SK-N-SH (cell line): ENCODE data around the gene PTPN13. TPM values are rescaled to one million over a fixed set of nuclear protein-coding genes. Genes with fewer than 3 reads are reported as not detected.

Source experiments
- CTCF ChIA-PET: fragments of 300-600, 350-600 bp; formaldehyde crosslinking; extraction: SDS; loops from one replicate; lab custom pipeline; 2021; lab: Yijun Ruan, JAX
- POLR2A ChIA-PET: fragments of 350-600 bp; sonication (Branson Sonifier 250); formaldehyde crosslinking; extraction: SDS; loops from one replicate; lab custom pipeline; 2020; ENCODE audit warnings: antibody characterized with exemption, inconsistent platforms; lab: Yijun Ruan, JAX
- DNase-seq: peaks from one replicate; pipeline ENCODE4 v3.0.0; 2012
- H2AFZ ChIP-seq: fragments of 200-600 bp; sonication (generic); 2 replicates; pipeline ENCODE4 v1.8.1; 2016; ENCODE audit warnings: antibody characterized with exemption, mild to moderate bottlenecking, low read depth
- H3F3A ChIP-seq: fragments of 200-600 bp; sonication (generic); replicated peaks from 2 replicates; pipeline ENCODE3; 2016; ENCODE audit warnings: antibody characterized with exemption, mild to moderate bottlenecking; ENCODE audit not compliant: insufficient read depth
- H3K27ac ChIP-seq, 2 experiments: fragments of 200-500 bp in 1 of 2; fragments of 200-600 bp in 1 of 2; sonication (Bioruptor generic) in 1 of 2; sonication (generic), shearing (Covaris generic) in 1 of 2; 2 replicates each; pipeline versions ENCODE4 v1.5.1 to v1.6.1; 2014 to 2016; ENCODE audit warnings: low read depth in 2 of 2, inconsistent platforms in 1 of 2, low read length in 1 of 2, mild to moderate bottlenecking in 1 of 2, mixed read lengths in 1 of 2
- H3K27me3 ChIP-seq: fragments of 200-600 bp; sonication (generic), shearing (Covaris generic); 2 replicates; pipeline ENCODE4 v1.6.1; 2016; ENCODE audit warnings: mixed run types; ENCODE audit not compliant: insufficient read depth
- H3K36me3 ChIP-seq, 2 experiments: fragments of 200-500 bp in 1 of 2; fragments of 200-600 bp in 1 of 2; sonication (Bioruptor generic) in 1 of 2; sonication (generic) in 1 of 2; replicated peaks in 1 of 2; 2 replicates each; pipeline versions ENCODE3 to v1.5.1; 2014 to 2016; ENCODE audit warnings: low read length in 1 of 2, mild to moderate bottlenecking in 1 of 2; ENCODE audit not compliant: insufficient read depth in 2 of 2, control insufficient read depth in 1 of 2
- H3K4me1 ChIP-seq, 2 experiments: fragments of 200-500 bp in 1 of 2; fragments of 200-600 bp in 1 of 2; sonication (Bioruptor generic) in 1 of 2; sonication (generic), shearing (Covaris generic) in 1 of 2; 2 replicates each; pipeline versions ENCODE4 v1.5.1 to v1.6.1; 2014 to 2016; ENCODE audit warnings: low read depth in 1 of 2, low read length in 1 of 2, mixed run types in 1 of 2; ENCODE audit not compliant: insufficient read depth in 2 of 2, control insufficient read depth in 1 of 2
- H3K4me2 ChIP-seq: fragments of 200-600 bp; sonication (generic), shearing (Covaris generic); 2 replicates; pipeline ENCODE4 v1.6.1; 2017; ENCODE audit warnings: mixed run types
- H3K4me3 ChIP-seq, 2 experiments: fragments of 200-500 bp in 1 of 2; fragments of 200-600 bp in 1 of 2; sonication (Bioruptor generic) in 1 of 2; sonication (generic), shearing (Covaris generic) in 1 of 2; 2 replicates each; pipeline versions ENCODE4 v1.5.1 to v1.8.1; 2014 to 2016; ENCODE audit warnings: low read depth in 2 of 2, inconsistent platforms in 1 of 2, low read length in 1 of 2, mild to moderate bottlenecking in 1 of 2, mixed read lengths in 1 of 2, moderate library complexity in 1 of 2
- H3K79me2 ChIP-seq: fragments of 200-600 bp; sonication (generic); 2 replicates; pipeline ENCODE4 v1.8.1; 2017; ENCODE audit warnings: mild to moderate bottlenecking; ENCODE audit not compliant: insufficient read depth
- H3K9ac ChIP-seq: fragments of 200-600 bp; sonication (generic); 2 replicates; pipeline ENCODE4 v1.6.1; 2017; ENCODE audit warnings: mixed run types
- H3K9me2 ChIP-seq: fragments of 200-600 bp; sonication (generic); 2 replicates; pipeline ENCODE4 v1.6.1; 2017; ENCODE audit warnings: mixed run types
- H3K9me3 ChIP-seq: fragments of 200-600 bp; sonication (generic); 2 replicates; pipeline ENCODE4 v1.6.1; 2017; ENCODE audit warnings: mixed run types, mild to moderate bottlenecking, moderate library complexity
- H4K20me1 ChIP-seq: fragments of 200-600 bp; sonication (generic); 2 replicates; pipeline ENCODE4 v1.6.1; 2017; ENCODE audit warnings: mild to moderate bottlenecking, mixed run types; ENCODE audit not compliant: insufficient read depth
- ELF1 ChIP-seq: IDR thresholded peaks from 2 replicates; pipeline ENCODE4 v1.4.0; 2012
- EZH2phosphoT487 ChIP-seq: fragments of 200-600 bp; sonication (generic); IDR thresholded peaks from 2 replicates; pipeline ENCODE4 v1.6.1; 2017; ENCODE audit warnings: low read depth, mixed run types, mild to moderate bottlenecking, antibody characterized with exemption, moderate library complexity, borderline replicate concordance
- FOXJ3 ChIP-seq: sonication (generic); formaldehyde crosslinking; IDR thresholded peaks from 2 replicates; pipeline ENCODE4 v1.5.1; 2020; ENCODE audit warnings: mild to moderate bottlenecking, missing genetic modification reagents
- NFIC ChIP-seq: IDR thresholded peaks from 2 replicates; pipeline ENCODE4 v1.4.0; 2012; ENCODE audit warnings: borderline replicate concordance
- POLR2AphosphoS5 ChIP-seq: IDR thresholded peaks from 2 replicates; pipeline ENCODE4 v1.6.1; 2012; ENCODE audit warnings: low read depth, low read length
- RAD21 ChIP-seq: IDR thresholded peaks from 2 replicates; pipeline ENCODE4 v1.6.1; 2012; ENCODE audit warnings: mild to moderate bottlenecking, low read length
- SMC3 ChIP-seq: IDR thresholded peaks from 2 replicates; pipeline ENCODE4 v1.6.1; 2012; ENCODE audit warnings: low read depth, low read length, improper control_type of control experiment
- WGBS: methylation state at CpG from one replicate; pipeline ENCODE4 v1.1.6; 2017; ENCODE audit warnings: low lambda C conversion rate; 5-methylcytosine and 5-hydroxymethylcytosine counted together
- polyA plus RNA-seq, 3 experiments: library from polyadenylated mRNA; depleted of rRNA; stranded (reverse); fragments of >200 nt; gene quantifications; 2 replicates each; pipeline ENCODE4 v1.2.3, GENCODE V29; 2012
- TF ChIP-seq, protein P1 (sequence below): IDR thresholded peaks from 2 replicates; pipeline ENCODE4 v1.4.0; 2012; ENCODE audit warnings: low read depth, borderline replicate concordance
- TF ChIP-seq, protein P2 (sequence below): IDR thresholded peaks from 2 replicates; pipeline ENCODE4 v1.4.0; 2012; ENCODE audit warnings: low read depth
- TF ChIP-seq, protein P3 (sequence below): fragments of 150-350 bp; IDR thresholded peaks from 2 replicates; pipeline ENCODE4 v1.6.1; 2017; ENCODE audit warnings: antibody characterized with exemption, low read length, low read depth, borderline replicate concordance
- TF ChIP-seq, protein P4 (sequence below): IDR thresholded peaks from 2 replicates; pipeline ENCODE4 v1.6.1; 2012; ENCODE audit warnings: mild to moderate bottlenecking, low read depth, low read length, moderate library complexity

PTPN13 gene
- polyA plus RNA-seq, 1 of the 3 experiments (the other 2 are of a cell fraction) = 5.5 TPM

DNA sequence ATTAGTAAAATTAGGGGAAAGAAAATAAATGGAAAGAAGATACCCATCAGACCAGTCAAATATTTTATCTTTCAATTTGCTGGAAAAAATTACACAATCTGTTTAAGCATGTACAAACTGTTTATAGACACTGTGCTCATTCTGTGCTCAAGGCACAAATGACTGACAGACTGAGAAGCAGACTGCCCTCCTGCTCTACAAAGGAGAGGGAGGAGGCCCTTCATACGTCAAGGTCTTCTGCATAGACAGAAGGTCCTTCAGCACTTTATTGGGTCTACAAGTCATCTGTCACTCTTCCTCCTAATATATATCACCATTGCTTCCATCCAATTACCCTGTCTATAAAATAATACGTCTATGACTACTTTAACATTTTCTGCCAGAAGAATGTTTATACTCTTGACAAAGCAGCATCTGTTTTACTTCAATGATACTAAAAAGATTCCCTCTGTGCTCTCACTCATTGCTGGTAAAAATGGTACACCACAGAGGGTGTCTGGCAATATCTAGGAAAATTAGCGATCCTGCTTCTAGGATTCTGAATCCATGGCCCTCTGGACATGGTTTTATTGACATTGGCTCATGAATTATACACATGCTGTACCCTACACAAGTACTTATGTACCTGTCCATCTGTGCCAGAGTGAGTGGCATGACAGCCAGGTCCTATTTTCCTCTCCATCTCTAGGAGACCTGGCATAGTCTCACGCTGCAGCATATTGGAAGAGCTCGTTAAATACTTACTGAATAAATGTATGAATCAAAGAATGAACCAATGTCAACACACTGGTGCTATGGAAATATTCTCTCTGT is 243.8 kb downstream of the PTPN13 start:
- Histone ChIP-seq H3K27me3 (no peaks in the 10 kb centered on the region), H3K9me2 (no peaks in the 10 kb centered on the region), H3K79me2 (no peaks in the 10 kb centered on the region), H3K4me2 (no peak overlapping the region), H2AFZ (no peak overlapping the region), H3K36me3 (no peaks in the 10 kb centered on the region), H3K9me3 (no peaks in the 10 kb centered on the region), H3K27ac (no peak overlapping the region), H3F3A (no peaks in the 10 kb centered on the region), H3K9ac (no peak overlapping the region), H3K4me1 (no peaks in the 10 kb centered on the region), H3K4me3 (no peak overlapping the region), H4K20me1 (no peaks in the 10 kb centered on the region)
- DNase-seq = no peak
- TF ChIP-seq, protein P1, sequence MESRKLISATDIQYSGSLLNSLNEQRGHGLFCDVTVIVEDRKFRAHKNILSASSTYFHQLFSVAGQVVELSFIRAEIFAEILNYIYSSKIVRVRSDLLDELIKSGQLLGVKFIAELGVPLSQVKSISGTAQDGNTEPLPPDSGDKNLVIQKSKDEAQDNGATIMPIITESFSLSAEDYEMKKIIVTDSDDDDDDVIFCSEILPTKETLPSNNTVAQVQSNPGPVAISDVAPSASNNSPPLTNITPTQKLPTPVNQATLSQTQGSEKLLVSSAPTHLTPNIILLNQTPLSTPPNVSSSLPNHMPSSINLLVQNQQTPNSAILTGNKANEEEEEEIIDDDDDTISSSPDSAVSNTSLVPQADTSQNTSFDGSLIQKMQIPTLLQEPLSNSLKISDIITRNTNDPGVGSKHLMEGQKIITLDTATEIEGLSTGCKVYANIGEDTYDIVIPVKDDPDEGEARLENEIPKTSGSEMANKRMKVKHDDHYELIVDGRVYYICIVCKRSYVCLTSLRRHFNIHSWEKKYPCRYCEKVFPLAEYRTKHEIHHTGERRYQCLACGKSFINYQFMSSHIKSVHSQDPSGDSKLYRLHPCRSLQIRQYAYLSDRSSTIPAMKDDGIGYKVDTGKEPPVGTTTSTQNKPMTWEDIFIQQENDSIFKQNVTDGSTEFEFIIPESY = no peak
- no peak for TF ChIP-seq SMC3
- TF ChIP-seq POLR2AphosphoS5 = no peak
- no peak for TF ChIP-seq NFIC
- TF ChIP-seq, protein P2, sequence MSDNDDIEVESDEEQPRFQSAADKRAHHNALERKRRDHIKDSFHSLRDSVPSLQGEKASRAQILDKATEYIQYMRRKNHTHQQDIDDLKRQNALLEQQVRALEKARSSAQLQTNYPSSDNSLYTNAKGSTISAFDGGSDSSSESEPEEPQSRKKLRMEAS = no peak
- no peak for TF ChIP-seq ELF1
- 79% methylated on average over 5 of the region's 5 CpGs for WGBS
- CTCF ChIA-PET = no interaction called here
- POLR2A ChIA-PET = no interaction called here

DNA sequence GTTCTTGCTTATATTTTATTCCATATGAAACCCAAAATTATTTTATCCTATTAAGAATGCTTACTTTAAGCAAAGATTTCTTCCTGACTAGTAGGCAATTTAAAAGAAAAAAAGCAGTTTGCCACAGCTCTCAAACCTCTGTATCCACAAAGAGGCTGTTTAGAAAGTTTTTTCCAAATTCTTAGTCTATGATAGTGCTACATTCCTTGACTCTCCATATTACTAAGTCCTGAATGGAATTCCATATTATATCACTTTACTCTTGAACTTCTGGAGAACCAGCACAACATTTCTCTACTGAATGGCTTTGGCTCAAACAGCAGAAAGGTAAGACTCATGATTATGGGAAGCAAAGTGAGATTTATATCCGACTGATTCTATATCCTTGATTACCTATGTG is 246.7 kb downstream of the PTPN13 start:
- Histone ChIP-seq H3K9me3 (no peaks in the 10 kb centered on the region), H3K4me3 (no peak overlapping the region), H3K27me3 (no peaks in the 10 kb centered on the region), H3F3A (no peaks in the 10 kb centered on the region), H2AFZ (no peak overlapping the region), H3K9me2 (no peaks in the 10 kb centered on the region), H3K4me1 (no peaks in the 10 kb centered on the region), H3K4me2 (no peak overlapping the region), H3K36me3 (no peaks in the 10 kb centered on the region), H3K27ac (no peak overlapping the region), H4K20me1 (no peaks in the 10 kb centered on the region), H3K79me2 (no peaks in the 10 kb centered on the region), H3K9ac (no peak overlapping the region)
- no peak for DNase-seq
- POLR2A ChIA-PET = no interaction called here
- TF ChIP-seq EZH2phosphoT487 = no peak
- TF ChIP-seq RAD21 = no peak
- TF ChIP-seq, protein P3, sequence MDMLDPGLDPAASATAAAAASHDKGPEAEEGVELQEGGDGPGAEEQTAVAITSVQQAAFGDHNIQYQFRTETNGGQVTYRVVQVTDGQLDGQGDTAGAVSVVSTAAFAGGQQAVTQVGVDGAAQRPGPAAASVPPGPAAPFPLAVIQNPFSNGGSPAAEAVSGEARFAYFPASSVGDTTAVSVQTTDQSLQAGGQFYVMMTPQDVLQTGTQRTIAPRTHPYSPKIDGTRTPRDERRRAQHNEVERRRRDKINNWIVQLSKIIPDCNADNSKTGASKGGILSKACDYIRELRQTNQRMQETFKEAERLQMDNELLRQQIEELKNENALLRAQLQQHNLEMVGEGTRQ = no peak
- no peak for TF ChIP-seq FOXJ3
- TF ChIP-seq, protein P4, sequence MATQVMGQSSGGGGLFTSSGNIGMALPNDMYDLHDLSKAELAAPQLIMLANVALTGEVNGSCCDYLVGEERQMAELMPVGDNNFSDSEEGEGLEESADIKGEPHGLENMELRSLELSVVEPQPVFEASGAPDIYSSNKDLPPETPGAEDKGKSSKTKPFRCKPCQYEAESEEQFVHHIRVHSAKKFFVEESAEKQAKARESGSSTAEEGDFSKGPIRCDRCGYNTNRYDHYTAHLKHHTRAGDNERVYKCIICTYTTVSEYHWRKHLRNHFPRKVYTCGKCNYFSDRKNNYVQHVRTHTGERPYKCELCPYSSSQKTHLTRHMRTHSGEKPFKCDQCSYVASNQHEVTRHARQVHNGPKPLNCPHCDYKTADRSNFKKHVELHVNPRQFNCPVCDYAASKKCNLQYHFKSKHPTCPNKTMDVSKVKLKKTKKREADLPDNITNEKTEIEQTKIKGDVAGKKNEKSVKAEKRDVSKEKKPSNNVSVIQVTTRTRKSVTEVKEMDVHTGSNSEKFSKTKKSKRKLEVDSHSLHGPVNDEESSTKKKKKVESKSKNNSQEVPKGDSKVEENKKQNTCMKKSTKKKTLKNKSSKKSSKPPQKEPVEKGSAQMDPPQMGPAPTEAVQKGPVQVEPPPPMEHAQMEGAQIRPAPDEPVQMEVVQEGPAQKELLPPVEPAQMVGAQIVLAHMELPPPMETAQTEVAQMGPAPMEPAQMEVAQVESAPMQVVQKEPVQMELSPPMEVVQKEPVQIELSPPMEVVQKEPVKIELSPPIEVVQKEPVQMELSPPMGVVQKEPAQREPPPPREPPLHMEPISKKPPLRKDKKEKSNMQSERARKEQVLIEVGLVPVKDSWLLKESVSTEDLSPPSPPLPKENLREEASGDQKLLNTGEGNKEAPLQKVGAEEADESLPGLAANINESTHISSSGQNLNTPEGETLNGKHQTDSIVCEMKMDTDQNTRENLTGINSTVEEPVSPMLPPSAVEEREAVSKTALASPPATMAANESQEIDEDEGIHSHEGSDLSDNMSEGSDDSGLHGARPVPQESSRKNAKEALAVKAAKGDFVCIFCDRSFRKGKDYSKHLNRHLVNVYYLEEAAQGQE = no peak
- WGBS = 58% methylated on average over 1 of the region's 1 CpG
- CTCF ChIA-PET = no interaction called here
